Neural cell (in vitro differentiated cells): ENCODE results near the gene PDE10A.

Experiments
- CTCF ChIP-seq: fragments of 450-650 bp; IDR thresholded peaks from 2 replicates; pipeline ENCODE4 v1.5.1; 2014; ENCODE audit warnings: antibody characterized with exemption, mild to moderate bottlenecking, moderate library complexity; ENCODE audit not compliant: poor library complexity, severe bottlenecking
- EP300 ChIP-seq: fragments of 450-650 bp; conservative IDR thresholded peaks from 2 replicates; pipeline ENCODE4 v1.6.1; 2014; ENCODE audit warnings: antibody characterized with exemption, mild to moderate bottlenecking, moderate library complexity; ENCODE audit not compliant: poor library complexity, severe bottlenecking
- EZH2 ChIP-seq: fragments of 200-600, 300-800 bp; shearing (Covaris generic), sonication (generic); IDR thresholded peaks from 2 replicates; pipeline ENCODE4 v1.6.1; 2014; ENCODE audit warnings: antibody characterized with exemption, low read length, borderline replicate concordance, mild to moderate bottlenecking; ENCODE audit not compliant: insufficient read depth, poor library complexity, severe bottlenecking
- MXI1 ChIP-seq: fragments of 450-650 bp; conservative IDR thresholded peaks from 2 replicates; pipeline ENCODE4 v1.6.1; 2014; ENCODE audit warnings: antibody characterized with exemption, mild to moderate bottlenecking; ENCODE audit not compliant: poor library complexity, severe bottlenecking
- POLR2AphosphoS5 ChIP-seq: IDR thresholded peaks from 2 replicates; pipeline ENCODE4 v1.6.1; 2012
- REST ChIP-seq: IDR thresholded peaks from 2 replicates; pipeline ENCODE4 v1.6.1; 2012; ENCODE audit warnings: borderline replicate concordance
- SMC3 ChIP-seq: fragments of 450-650 bp; conservative IDR thresholded peaks from 2 replicates; pipeline ENCODE4 v1.6.1; 2014; ENCODE audit warnings: antibody characterized with exemption, mild to moderate bottlenecking, moderate library complexity; ENCODE audit not compliant: poor library complexity
- TAF1 ChIP-seq: IDR thresholded peaks from 2 replicates; pipeline ENCODE4 v1.6.1; 2012; ENCODE audit warnings: low read depth

- no peak for TF ChIP-seq TAF1
- TF ChIP-seq CTCF, result no peak
- no peak for TF ChIP-seq POLR2AphosphoS5
- TF ChIP-seq SMC3, result no peak
- no peak for TF ChIP-seq EP300
- no peak for TF ChIP-seq REST
- TF ChIP-seq MXI1, result no peak
- TF ChIP-seq EZH2, result no peak
Observed at GRCh38 chr6:165697171-165697570, 34.1 kb upstream of the PDE10A start.
